Lung (tissue), 12 donors: ENCODE data around the gene DPYSL4. TPM values are rescaled to one million over a fixed set of nuclear protein-coding genes. Genes with fewer than 3 reads are reported as not detected.

Experiments
- ATAC-seq: fragments of 200-7000 bp; cut with Tn5 transposase; one replicate; pipeline ENCODE4 v1.9.1; 2020; ENCODE audit warnings: moderate number of reproducible peaks; ENCODE audit not compliant: insufficient read depth, low FRiP score
- DNase-seq, 3 donors: peaks; one replicate each; pipeline ENCODE4 v3.0.0-alpha.2; 2013 to 2017
- H3K27ac ChIP-seq, 2 donors: one replicate each; pipeline ENCODE4 v1.5.1; 2013; ENCODE audit warnings: mild to moderate bottlenecking in 2 of 2, moderate library complexity in 2 of 2, control low read depth in 1 of 2, inconsistent platforms in 1 of 2, low read depth in 1 of 2, low read length in 1 of 2
- H3K27me3 ChIP-seq, 3 donors: one replicate each; pipeline ENCODE4 v1.5.1; 2013; ENCODE audit warnings: low read length in 2 of 3; ENCODE audit not compliant: control insufficient read depth in 3 of 3, insufficient read depth in 3 of 3
- H3K36me3 ChIP-seq, 4 donors: one replicate each; pipeline ENCODE4 v1.5.1; 2013; ENCODE audit warnings: low read length in 4 of 4, mild to moderate bottlenecking in 1 of 4, moderate library complexity in 1 of 4; ENCODE audit not compliant: control insufficient read depth in 4 of 4, insufficient read depth in 4 of 4
- H3K4me1 ChIP-seq, 5 donors: one replicate each; pipeline ENCODE4 v1.5.1; 2013; ENCODE audit warnings: low read length in 5 of 5, mild to moderate bottlenecking in 2 of 5, moderate library complexity in 1 of 5; ENCODE audit not compliant: control insufficient read depth in 5 of 5, insufficient read depth in 5 of 5
- H3K4me3 ChIP-seq: one replicate; pipeline ENCODE4 v1.5.1; 2013; ENCODE audit warnings: mild to moderate bottlenecking, control low read depth, moderate library complexity
- H3K9ac ChIP-seq, 2 donors: one replicate each; pipeline ENCODE4 v1.5.1; 2013; ENCODE audit warnings: low read length in 2 of 2, control low read depth in 1 of 2; ENCODE audit not compliant: insufficient read depth in 1 of 2
- H3K9me3 ChIP-seq, 4 donors: one replicate each; pipeline ENCODE4 v1.5.1; 2013; ENCODE audit warnings: low read length in 3 of 4, mild to moderate bottlenecking in 1 of 4, moderate library complexity in 1 of 4; ENCODE audit not compliant: control insufficient read depth in 4 of 4, insufficient read depth in 3 of 4
- CTCF ChIP-seq: IDR thresholded peaks from 2 replicates; pipeline ENCODE4 v1.5.1; 2012; ENCODE audit warnings: mild to moderate bottlenecking; ENCODE audit errors: control extremely low read depth, extremely low read depth
- WGBS, 2 donors: extraction: QIAGEN DNeasy Blood & Tissue Kit; methylation state at CpG; one replicate each; pipeline ENCODE4 v1.1.7; 2013; 5-methylcytosine and 5-hydroxymethylcytosine counted together
- polyA plus RNA-seq, 2 donors: library from polyadenylated mRNA; stranded (reverse); fragments of 200-250 nt; gene quantifications; one replicate each; pipeline ENCODE4 v1.2.1, GENCODE V29; 2013
- total RNA-seq, 2 donors: library from RNA; depleted of rRNA in 1 of 2; stranded (reverse); fragments of >200 nt in 1 of 2; gene quantifications; one replicate each; pipeline ENCODE4 v1.2.1, GENCODE V29; 2014 to 2021
- donor health status: control.
- donor health status: control.
- donor health status: Bipolar disorder and iron deficiency.
- donor health status: healthy.
- donor health status: DM: yes; HTN: yes; CAD: no.

Gene DPYSL4
- total and polyA plus RNA-seq, 4 donors: 0.33 to 1.5 (median 1.3) TPM

DNA sequence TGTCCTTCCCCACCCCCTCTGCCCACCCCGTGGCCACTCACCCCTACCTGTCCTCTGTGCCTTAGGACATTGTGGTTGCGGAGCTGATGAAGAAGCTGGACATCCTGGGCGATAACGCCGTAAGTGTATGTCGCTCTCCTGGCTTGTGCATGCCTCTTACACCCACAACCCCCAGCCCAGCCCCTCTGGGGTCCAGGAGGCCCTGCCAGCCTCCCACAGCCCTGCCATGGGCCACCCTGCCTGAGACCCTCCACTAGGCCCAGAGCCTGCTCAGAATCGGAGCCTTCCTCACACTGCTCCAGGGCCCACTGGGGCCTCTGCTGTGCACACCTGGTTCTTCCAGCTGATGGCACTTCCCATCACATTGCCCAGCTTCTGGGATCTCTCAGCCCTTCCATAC is 36.8 kb upstream of the DPYSL4 start:
- no peak for TF ChIP-seq CTCF
- ATAC-seq: no peak
- peaks cover 0 to 4% (median 0%) of the 10 kb centered on the region in 4 donors for H3K9me3 ChIP-seq
- H3K4me3 ChIP-seq: no peak overlapping the region
- H3K27ac ChIP-seq: no peak overlapping the region
- peaks cover 0 to 8% (median 0%) of the 10 kb centered on the region in 3 donors for H3K27me3 ChIP-seq
- H3K4me1 ChIP-seq: no peaks in the 10 kb centered on the region
- WGBS, 2 donors: 96 to 97% methylated on average over 6 to 7 of the region's 7 CpGs
- H3K9ac ChIP-seq: no peak overlapping the region
- no peak for DNase-seq
- H3K36me3 ChIP-seq: no peaks in the 10 kb centered on the region

GRCh38 chr10:132150777-132151176 is 36.0 kb upstream of the DPYSL4 start:
- TF ChIP-seq CTCF: no peak
- H3K27me3 ChIP-seq: peaks cover 0 to 5% (median 0%) of the 10 kb centered on the region in 3 donors

DNA sequence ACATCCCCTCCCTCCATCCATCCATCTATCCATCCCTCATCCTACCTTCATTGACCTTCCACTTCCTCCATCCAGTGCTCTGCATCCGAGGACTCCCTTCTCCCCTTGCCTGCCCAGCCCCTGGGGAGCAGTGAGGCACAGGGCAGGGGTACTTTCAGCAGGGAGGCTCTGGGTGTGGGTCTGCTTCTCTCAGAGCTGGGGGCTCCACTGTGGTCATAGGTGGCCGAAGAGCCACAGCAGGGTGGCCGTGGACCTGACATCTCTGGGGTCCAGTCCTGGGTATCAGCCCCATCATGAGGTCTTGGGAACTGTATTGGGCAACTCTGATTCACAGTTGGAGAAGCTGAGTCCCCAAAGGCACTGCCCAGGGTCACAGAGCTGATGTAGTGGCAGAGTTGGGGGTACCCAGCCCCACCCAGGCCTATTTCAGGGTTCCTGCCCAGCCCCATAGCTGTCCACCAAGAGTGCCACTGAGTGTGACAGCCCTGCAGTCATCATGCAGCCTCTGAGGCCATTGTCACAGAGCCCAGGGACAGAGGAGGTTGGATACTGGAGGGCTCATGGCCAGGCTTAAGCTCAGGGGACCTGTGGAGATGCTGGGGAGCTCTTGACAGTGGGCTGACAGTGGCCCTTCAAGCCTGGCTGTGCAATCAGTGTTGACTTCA is 35.3 kb upstream of the DPYSL4 start:
- no peak for TF ChIP-seq CTCF
- H3K4me3 ChIP-seq: no peak overlapping the region
- no peak for DNase-seq

More at GRCh38 chr10:132150777-132151176, 36.0 kb upstream of the DPYSL4 start:
- Histone ChIP-seq H3K27ac (no peak overlapping the region), H3K4me1 (no peaks in the 10 kb centered on the region), H3K9ac (no peak overlapping the region), H3K36me3 (no peaks in the 10 kb centered on the region), H3K4me3 (no peak overlapping the region), H3K9me3 (peaks cover 0 to 4% (median 0%) of the 10 kb centered on the region in 4 donors)
- WGBS, 2 donors: 95 to 98% methylated on average over 2 of the region's 2 CpGs
- no peak for DNase-seq
- ATAC-seq: no peak

More for the DNA sequence above, 35.3 kb upstream of the DPYSL4 start:
- peaks cover 0 to 4% (median 0%) of the 10 kb centered on the region in 4 donors for H3K9me3 ChIP-seq
- no peaks in the 10 kb centered on the region for H3K36me3 ChIP-seq
- H3K9ac ChIP-seq: no peak overlapping the region
- 94 to 97% methylated on average over 3 of the region's 3 CpGs for WGBS, 2 donors
- H3K27ac ChIP-seq: no peak overlapping the region
- H3K27me3 ChIP-seq: peaks cover 0 to 5% (median 0%) of the 10 kb centered on the region in 3 donors
- H3K4me1 ChIP-seq: no peaks in the 10 kb centered on the region
- no peak for ATAC-seq
